H9 (cell line): ENCODE measurements around the gene AGXT. TPM values are rescaled to one million over a fixed set of nuclear protein-coding genes. Genes with fewer than 3 reads are reported as not detected.

Experiments
- DNase-seq: peaks from one replicate; pipeline ENCODE4 v3.0.0-alpha.2; 2017
- H2AFZ ChIP-seq: one replicate; pipeline ENCODE4 v1.6.1; 2013; ENCODE audit warnings: mild to moderate bottlenecking, low read length, control low read depth, moderate library complexity
- H2AK5ac ChIP-seq: 2 replicates; pipeline ENCODE4 v1.6.1; 2013; ENCODE audit warnings: low read length, control low read depth, mixed read lengths; ENCODE audit not compliant: insufficient read length
- H2BK120ac ChIP-seq: one replicate; pipeline ENCODE4 v1.6.1; 2013; ENCODE audit warnings: low read depth, mild to moderate bottlenecking, low read length, control low read depth, inconsistent platforms; ENCODE audit not compliant: poor library complexity, severe bottlenecking
- H2BK12ac ChIP-seq: 2 replicates; pipeline ENCODE4 v1.6.1; 2013; ENCODE audit warnings: low read length, control low read depth, mixed read lengths, low read depth; ENCODE audit not compliant: insufficient read length
- H2BK15ac ChIP-seq: 2 replicates; pipeline ENCODE4 v1.6.1; 2013; ENCODE audit warnings: low read depth, low read length, control low read depth
- H2BK20ac ChIP-seq: one replicate; pipeline ENCODE4 v1.6.1; 2013; ENCODE audit warnings: low read depth, mild to moderate bottlenecking, low read length, control low read depth, inconsistent platforms; ENCODE audit not compliant: poor library complexity, severe bottlenecking
- H2BK5ac ChIP-seq: 2 replicates; pipeline ENCODE4 v1.6.1; 2013; ENCODE audit warnings: low read length, control low read depth, mixed read lengths; ENCODE audit not compliant: insufficient read length
- H3K14ac ChIP-seq: 2 replicates; pipeline ENCODE4 v1.6.1; 2013; ENCODE audit warnings: low read length, control low read depth; ENCODE audit not compliant: insufficient read depth
- H3K18ac ChIP-seq: 2 replicates; pipeline ENCODE4 v1.6.1; 2013; ENCODE audit warnings: low read depth, mild to moderate bottlenecking, mixed read lengths, low read length, control low read depth; ENCODE audit not compliant: insufficient read length
- H3K23ac ChIP-seq: 2 replicates; pipeline ENCODE4 v1.6.1; 2013; ENCODE audit warnings: low read length, control low read depth, mixed read lengths, low read depth; ENCODE audit not compliant: insufficient read length
- H3K23me2 ChIP-seq: 2 replicates; pipeline ENCODE4 v1.6.1; 2013; ENCODE audit warnings: low read depth, mild to moderate bottlenecking, mixed read lengths, low read length, control low read depth; ENCODE audit not compliant: insufficient read length, poor library complexity, severe bottlenecking
- H3K27ac ChIP-seq: 2 replicates; pipeline ENCODE4 v1.5.1; 2013; ENCODE audit warnings: low read length, control low read depth, mixed read lengths, low read depth; ENCODE audit not compliant: insufficient read length
- H3K27me3 ChIP-seq: 2 replicates; pipeline ENCODE4 v1.6.1; 2013; ENCODE audit warnings: low read length, control low read depth, inconsistent platforms; ENCODE audit not compliant: insufficient read depth
- H3K4ac ChIP-seq: 2 replicates; pipeline ENCODE4 v1.6.1; 2013; ENCODE audit warnings: low read depth, mild to moderate bottlenecking, control low read depth, inconsistent platforms, low read length, moderate library complexity
- H3K4me1 ChIP-seq: 2 replicates; pipeline ENCODE4 v1.6.1; 2013; ENCODE audit warnings: low read length, control low read depth, inconsistent platforms; ENCODE audit not compliant: insufficient read depth
- H3K4me2 ChIP-seq: 2 replicates; pipeline ENCODE4 v1.6.1; 2013; ENCODE audit warnings: low read length, control low read depth, mixed read lengths; ENCODE audit not compliant: insufficient read length, insufficient read depth
- H3K56ac ChIP-seq: 2 replicates; pipeline ENCODE4 v1.6.1; 2013; ENCODE audit warnings: low read depth, mild to moderate bottlenecking, mixed read lengths, low read length, control low read depth; ENCODE audit not compliant: insufficient read length
- H3K79me1 ChIP-seq: 2 replicates; pipeline ENCODE4 v1.6.1; 2013; ENCODE audit warnings: low read depth, mild to moderate bottlenecking, moderate library complexity, low read length, control low read depth, inconsistent platforms; ENCODE audit not compliant: insufficient read depth, poor library complexity, severe bottlenecking
- H3K79me2 ChIP-seq: 2 replicates; pipeline ENCODE4 v1.6.1; 2013; ENCODE audit warnings: low read length, control low read depth, inconsistent platforms; ENCODE audit not compliant: insufficient read depth
- H3K9ac ChIP-seq: 2 replicates; pipeline ENCODE4 v1.6.1; 2013; ENCODE audit warnings: low read length, control low read depth, mixed read lengths; ENCODE audit not compliant: insufficient read length; ENCODE audit errors: extremely low read depth
- H3K9me3 ChIP-seq: one replicate; pipeline ENCODE4 v1.6.1; 2013; ENCODE audit warnings: low read depth, low read length, inconsistent platforms; ENCODE audit not compliant: control insufficient read depth
- H3T11ph ChIP-seq: one replicate; pipeline ENCODE4 v1.6.1; 2013; ENCODE audit warnings: mild to moderate bottlenecking, low read length, control low read depth, inconsistent platforms
- H4K20me1 ChIP-seq: one replicate; pipeline ENCODE4 v1.6.1; 2013; ENCODE audit not compliant: control insufficient read depth, insufficient read length, insufficient read depth
- H4K5ac ChIP-seq: 2 replicates; pipeline ENCODE4 v1.6.1; 2013; ENCODE audit warnings: low read depth, mild to moderate bottlenecking, mixed read lengths, low read length, control low read depth; ENCODE audit not compliant: insufficient read length
- H4K8ac ChIP-seq: replicated peaks from 2 replicates; pipeline ENCODE4 v1.6.1; 2013; ENCODE audit warnings: low read length, control low read depth, mixed read lengths, low read depth; ENCODE audit not compliant: insufficient read length
- H4K91ac ChIP-seq: 2 replicates; pipeline ENCODE4 v1.6.1; 2013; ENCODE audit warnings: low read depth, mild to moderate bottlenecking, moderate library complexity, mixed read lengths, low read length, control low read depth; ENCODE audit not compliant: insufficient read length
- H3K27ac Mint-ChIP-seq, 3 experiments: 2 replicates in 2 of 3; 3 replicates in 1 of 3; pipeline ENCODE4 v1.8.0; 2020 to 2021; ENCODE audit warnings: mixed read lengths in 3 of 3, mild to moderate bottlenecking in 1 of 3, moderate library complexity in 1 of 3
- H3K27me3 Mint-ChIP-seq: 2 replicates; pipeline ENCODE4 v1.8.0; 2021; ENCODE audit warnings: low read depth, mild to moderate bottlenecking, moderate library complexity, mixed read lengths
- H3K36me3 Mint-ChIP-seq, 3 experiments: 2 replicates in 2 of 3; 3 replicates in 1 of 3; pipeline ENCODE4 v1.8.0; 2020 to 2021; ENCODE audit warnings: low read depth in 3 of 3, mixed read lengths in 3 of 3; ENCODE audit not compliant: insufficient read depth in 1 of 3
- H3K4me1 Mint-ChIP-seq, 2 experiments: 2 replicates each; pipeline ENCODE4 v1.8.0; 2020; ENCODE audit warnings: mixed read lengths in 2 of 2
- H3K4me3 Mint-ChIP-seq, 2 experiments: 2 replicates in 1 of 2; 3 replicates in 1 of 2; pipeline ENCODE4 v1.8.0; 2020 to 2021; ENCODE audit warnings: mild to moderate bottlenecking in 2 of 2, mixed read lengths in 2 of 2, moderate library complexity in 1 of 2
- H3K9me3 Mint-ChIP-seq, 2 experiments: 2 replicates in 1 of 2; 3 replicates in 1 of 2; pipeline ENCODE4 v1.8.0; 2020; ENCODE audit warnings: mild to moderate bottlenecking in 2 of 2, mixed read lengths in 2 of 2, moderate library complexity in 1 of 2
- WGBS: extraction: QIAGEN DNeasy Blood & Tissue Kit; methylation state at CpG from one replicate; pipeline ENCODE4 v1.1.7; 2013; ENCODE audit warnings: missing lambda C conversion rate, low lambda C conversion rate, mixed read lengths; ENCODE audit not compliant: insufficient read length; ENCODE audit errors: extremely low coverage; 5-methylcytosine and 5-hydroxymethylcytosine counted together
- total RNA-seq: library from RNA; stranded (reverse); gene quantifications from 2 replicates; pipeline ENCODE4 v1.2.1, GENCODE V29; 2021
- TF ChIP-seq, protein P1 (sequence below): fragments of 200-600 bp; sonication (generic); conservative IDR thresholded peaks from 3 replicates; pipeline ENCODE4 v1.8.0; 2021; ENCODE audit warnings: antibody characterized with exemption, mild to moderate bottlenecking

Gene AGXT
- total RNA-seq, 1 experiment from 2014 or later = not detected

DNA sequence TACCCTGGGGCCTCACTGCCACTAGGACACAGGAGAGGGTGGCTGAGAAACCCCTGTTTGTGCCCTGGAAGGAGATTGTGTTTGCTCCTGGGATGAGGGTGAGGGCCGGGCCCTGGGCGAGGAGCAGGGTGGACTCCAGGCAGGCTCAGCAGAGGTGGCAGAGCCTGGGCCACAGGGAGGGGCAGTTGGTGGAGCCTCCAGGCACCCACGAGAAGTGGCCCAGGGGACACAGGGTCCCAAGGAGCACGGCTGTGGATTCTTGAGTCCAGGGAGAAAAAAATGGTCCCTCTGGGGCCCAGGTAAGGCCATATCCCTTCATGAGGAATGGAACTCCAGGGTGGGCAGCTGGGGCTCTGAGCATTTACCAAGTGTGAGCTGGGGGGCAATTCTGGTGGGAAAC, 19.0 kb downstream of the AGXT start:
- H3K79me1 ChIP-seq = no peaks in the 10 kb centered on the region
- no peak overlapping the region for H3K23ac ChIP-seq
- no peak overlapping the region for H3K27ac ChIP-seq
- no peak overlapping the region for H2BK120ac ChIP-seq
- H2BK15ac ChIP-seq = no peak overlapping the region
- TF ChIP-seq, protein P1, sequence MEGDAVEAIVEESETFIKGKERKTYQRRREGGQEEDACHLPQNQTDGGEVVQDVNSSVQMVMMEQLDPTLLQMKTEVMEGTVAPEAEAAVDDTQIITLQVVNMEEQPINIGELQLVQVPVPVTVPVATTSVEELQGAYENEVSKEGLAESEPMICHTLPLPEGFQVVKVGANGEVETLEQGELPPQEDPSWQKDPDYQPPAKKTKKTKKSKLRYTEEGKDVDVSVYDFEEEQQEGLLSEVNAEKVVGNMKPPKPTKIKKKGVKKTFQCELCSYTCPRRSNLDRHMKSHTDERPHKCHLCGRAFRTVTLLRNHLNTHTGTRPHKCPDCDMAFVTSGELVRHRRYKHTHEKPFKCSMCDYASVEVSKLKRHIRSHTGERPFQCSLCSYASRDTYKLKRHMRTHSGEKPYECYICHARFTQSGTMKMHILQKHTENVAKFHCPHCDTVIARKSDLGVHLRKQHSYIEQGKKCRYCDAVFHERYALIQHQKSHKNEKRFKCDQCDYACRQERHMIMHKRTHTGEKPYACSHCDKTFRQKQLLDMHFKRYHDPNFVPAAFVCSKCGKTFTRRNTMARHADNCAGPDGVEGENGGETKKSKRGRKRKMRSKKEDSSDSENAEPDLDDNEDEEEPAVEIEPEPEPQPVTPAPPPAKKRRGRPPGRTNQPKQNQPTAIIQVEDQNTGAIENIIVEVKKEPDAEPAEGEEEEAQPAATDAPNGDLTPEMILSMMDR = no peak
- H3K23me2 ChIP-seq = no peaks in the 10 kb centered on the region
- no peaks in the 10 kb centered on the region for H3K4me1 ChIP-seq
- no peak overlapping the region for H2AK5ac ChIP-seq
- Mint-ChIP-seq H3K4me1 (peaks cover 4 to 6% of the 10 kb centered on the region in 2 experiments), H3K9me3 (no peaks in the 10 kb centered on the region), H3K4me3 (no peak overlapping the region; a peak in 1 of 5 replicates), H3K36me3 (no peaks in the 10 kb centered on the region), H3K27ac (no peak overlapping the region), H3K27me3 (no peaks in the 10 kb centered on the region; the same call in 1 of the 2 replicates)
- H3K79me2 ChIP-seq = no peaks in the 10 kb centered on the region
- no peak overlapping the region for H4K5ac ChIP-seq
- WGBS = no CpG with 5 or more reads among the region's 4 CpGs
- H3K27me3 ChIP-seq = no peaks in the 10 kb centered on the region
- H3K4me2 ChIP-seq = no peak overlapping the region
- H3K9ac ChIP-seq = no peak overlapping the region
- no peak overlapping the region for H4K91ac ChIP-seq
- H2AFZ ChIP-seq = no peak overlapping the region
- no peaks in the 10 kb centered on the region for H4K20me1 ChIP-seq
- no peak overlapping the region for H3K14ac ChIP-seq
- H3K56ac ChIP-seq = no peak overlapping the region
- no peak overlapping the region for H3K18ac ChIP-seq
- DNase-seq = no peak
- no peak overlapping the region for H2BK5ac ChIP-seq
- no peak overlapping the region for H3K4ac ChIP-seq
- H3K9me3 ChIP-seq = no peaks in the 10 kb centered on the region
- no peak overlapping the region for H2BK20ac ChIP-seq
- no peak overlapping the region for H2BK12ac ChIP-seq
- H3T11ph ChIP-seq = no peak overlapping the region
- no peak overlapping the region for H4K8ac ChIP-seq
